ENCODE results near the gene SH3BP2.

Gene SH3BP2

GRCh38 chr4:2792396-2792710 is 532 bp upstream of the SH3BP2 start:
- no peak for DNase-seq

- peak; percentile 85 for DNase-seq
These were observed 951 bp downstream of the SH3BP2 start for GRCh38 chr4:2793586-2794485.

- DNase-seq, result peak; percentile 61
These were observed 1.8 kb downstream of the SH3BP2 start for GRCh38 chr4:2794486-2795299.

GRCh38 chr4:2795300-2795892 is 2.5 kb downstream of the SH3BP2 start:
- peak; percentile 60 for DNase-seq

- DNase-seq, result peak; percentile 57
These were observed 3.3 kb downstream of the SH3BP2 start for GRCh38 chr4:2795893-2796848.

GRCh38 chr4:2796849-2797544 is 4.1 kb downstream of the SH3BP2 start:
- peak; percentile 61 for DNase-seq

GRCh38 chr4:2797545-2798305 is 4.8 kb downstream of the SH3BP2 start:
- DNase-seq, result peak; percentile 87

GRCh38 chr4:2798399-2799223 is 5.7 kb downstream of the SH3BP2 start:
- DNase-seq, result peak; percentile 84

- DNase-seq, result peak; percentile 61
These were observed 6.5 kb downstream of the SH3BP2 start for GRCh38 chr4:2799224-2799911.

GRCh38 chr4:2799971-2800690 is 7.2 kb downstream of the SH3BP2 start:
- peak; percentile 64 for DNase-seq

GRCh38 chr4:2800691-2801596 is 8.1 kb downstream of the SH3BP2 start:
- peak; percentile 73 for DNase-seq

- peak; percentile 43 for DNase-seq
These were observed 10.0 kb downstream of the SH3BP2 start for GRCh38 chr4:2802618-2803531.

- no peak for DNase-seq
These were observed 11.0 kb downstream of the SH3BP2 start for GRCh38 chr4:2803624-2804448.

- no peak for DNase-seq
These were observed 11.6 kb downstream of the SH3BP2 start for GRCh38 chr4:2804449-2804972.

- no peak for DNase-seq
These were observed 12.2 kb downstream of the SH3BP2 start for GRCh38 chr4:2804973-2805501.
